Activated CD4-positive, alpha-beta T cell treated with anti-CD3 and anti-CD28 coated beads, Interleukin-2, amount 50 U/mL, for 1 hour (primary cell): ENCODE results near the gene OTOS.

ENCODE experiments used
- DNase-seq: peaks from one replicate; pipeline ENCODE4 v3.0.0-alpha.2; 2020

The OTOS gene

DNA sequence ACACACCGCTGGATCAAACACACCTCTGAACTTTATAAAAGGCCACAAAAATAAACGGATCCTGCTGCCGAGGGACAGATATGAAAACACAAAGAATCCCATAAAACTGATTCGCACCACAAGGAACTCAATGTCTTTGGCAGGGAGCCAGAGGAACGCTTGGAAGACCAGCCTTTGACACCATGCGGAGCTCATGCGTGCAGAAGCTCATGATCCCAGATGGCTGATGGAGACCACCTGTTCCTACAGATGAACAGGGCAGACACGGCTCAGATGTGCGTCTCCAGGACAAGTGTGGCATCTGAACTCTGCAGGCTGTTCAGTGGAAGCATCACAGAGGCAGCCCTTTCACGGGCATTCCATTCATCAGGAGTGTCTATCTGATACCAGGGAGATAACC lies 29.2 kb downstream of the OTOS start:
- DNase-seq: no peak

DNA sequence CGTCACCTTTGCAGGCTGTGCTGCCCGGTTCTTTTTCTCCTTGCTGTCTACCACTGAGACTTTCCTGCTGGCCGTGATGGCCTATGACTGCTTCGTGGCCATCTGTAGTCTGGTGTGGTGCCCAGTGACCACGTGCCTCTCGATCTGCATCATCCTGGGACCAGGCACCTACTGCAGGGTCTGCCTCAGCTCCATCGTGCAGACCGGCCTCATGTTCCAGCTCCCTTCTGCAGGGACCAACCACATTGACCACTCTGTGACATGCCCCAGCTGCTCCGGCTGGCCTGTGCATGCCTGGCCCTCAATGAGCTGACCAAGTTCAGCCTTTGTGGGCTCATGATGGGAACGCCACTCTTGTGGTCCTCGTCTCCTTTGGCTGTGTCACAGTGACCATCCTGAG lies 31.1 kb downstream of the OTOS start:
- DNase-seq: no peak

DNA sequence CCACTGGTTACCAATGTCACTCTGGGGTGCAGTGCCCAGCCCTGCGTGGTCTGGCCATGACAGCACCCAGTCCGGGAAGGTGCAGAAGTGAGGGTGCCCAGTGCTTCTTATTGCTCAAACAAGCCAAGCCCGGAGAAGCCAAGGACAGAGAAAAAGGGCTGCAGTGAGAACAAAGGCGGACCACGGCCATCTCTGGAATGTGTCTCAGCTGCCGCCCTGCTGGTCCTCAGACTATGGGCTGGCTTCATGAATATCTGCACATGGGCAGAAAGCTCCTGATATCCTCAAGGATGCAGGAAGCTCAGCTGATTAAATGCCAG lies 33.0 kb downstream of the OTOS start:
- DNase-seq: no peak

DNA sequence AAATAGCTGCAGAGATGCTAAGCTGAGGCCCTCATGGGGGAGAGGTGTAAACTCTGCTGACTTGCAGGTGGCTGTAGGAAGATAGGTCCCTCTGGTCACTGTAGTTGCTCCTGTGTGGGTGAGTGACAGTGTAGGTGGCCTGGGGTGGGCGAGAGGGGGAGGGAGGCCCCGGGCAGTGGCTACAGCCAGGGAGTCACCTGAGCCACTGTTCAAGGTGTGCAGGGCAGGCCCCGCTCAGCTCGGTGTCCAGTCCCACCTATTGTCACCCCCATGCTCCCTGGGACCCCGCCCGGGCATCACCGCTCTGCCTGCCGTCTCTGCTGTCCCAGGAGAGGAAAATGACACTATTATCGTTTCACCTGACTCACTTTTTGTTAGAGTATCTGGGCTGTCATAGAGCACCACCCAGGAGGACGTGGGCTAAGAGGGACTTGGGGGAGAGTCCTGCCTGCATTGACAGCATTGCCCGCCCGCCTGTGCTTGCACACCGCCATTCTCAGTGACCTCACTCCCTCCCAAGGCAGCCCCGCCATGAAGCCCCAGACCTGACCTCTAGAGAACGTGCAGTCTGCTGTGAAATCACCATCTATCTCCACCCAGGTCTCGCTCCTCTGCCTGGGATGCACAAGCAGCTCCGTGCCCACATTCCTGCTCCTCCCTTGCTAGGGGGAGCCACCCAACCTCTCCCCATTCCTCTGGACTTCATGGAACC lies 33.5 kb downstream of the OTOS start:
- no peak for DNase-seq

DNA sequence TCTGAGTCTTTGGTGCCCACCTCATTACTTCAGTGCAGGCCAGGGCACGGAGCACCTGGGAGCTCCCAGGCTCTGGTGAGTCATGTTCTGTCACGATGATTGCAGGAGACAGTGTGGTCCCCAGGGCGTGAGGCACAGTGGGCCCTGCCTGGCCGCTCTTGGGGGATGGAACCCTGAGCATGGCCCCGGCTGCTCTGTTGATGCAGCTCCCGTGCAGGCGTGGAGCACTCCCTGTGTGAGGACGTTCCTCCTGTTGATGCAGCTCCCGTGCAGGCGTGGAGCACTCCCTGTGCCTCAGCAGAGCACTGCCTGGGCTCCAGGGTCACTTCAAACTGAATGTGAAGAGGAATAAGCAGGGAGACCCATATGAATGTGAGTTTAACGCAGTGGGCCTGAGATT lies 34.5 kb downstream of the OTOS start:
- DNase-seq: no peak

DNA sequence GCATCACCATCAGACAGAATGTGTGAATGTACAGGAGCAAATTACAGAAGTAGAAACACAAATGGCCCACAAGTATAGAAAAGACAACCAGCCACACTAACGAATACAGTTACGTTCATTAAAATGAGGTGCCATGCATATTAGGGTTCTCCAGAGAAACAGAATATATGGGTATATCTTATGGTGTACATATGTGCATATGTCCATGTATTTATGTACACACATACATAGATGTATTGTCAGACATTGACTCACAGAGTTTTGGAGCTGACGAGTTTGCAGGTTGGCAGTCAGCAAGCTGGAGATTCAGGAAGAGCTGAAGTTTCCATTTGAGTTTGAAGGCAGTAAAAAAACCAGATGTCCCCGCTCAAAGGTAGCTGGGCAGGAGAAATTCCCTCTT lies 37.3 kb downstream of the OTOS start:
- DNase-seq: no peak

DNA sequence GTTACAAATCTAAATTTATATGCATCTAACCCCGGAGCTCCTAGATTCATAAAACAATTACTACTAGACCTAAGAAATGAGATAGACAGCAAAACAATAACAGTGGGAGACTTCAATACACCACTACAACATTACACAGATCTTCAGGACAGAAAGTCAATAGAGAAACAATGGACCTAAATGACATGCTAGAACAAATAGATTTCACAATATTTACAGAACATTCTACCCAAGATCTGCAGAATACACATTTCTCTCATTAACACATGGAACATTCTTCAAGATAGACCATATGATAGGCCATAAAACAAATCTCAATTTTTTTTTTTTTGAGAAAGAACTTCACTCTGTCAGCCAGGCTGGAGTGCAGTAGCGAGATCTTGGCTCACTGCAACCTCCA lies 42.1 kb downstream of the OTOS start:
- no peak for DNase-seq

DNA sequence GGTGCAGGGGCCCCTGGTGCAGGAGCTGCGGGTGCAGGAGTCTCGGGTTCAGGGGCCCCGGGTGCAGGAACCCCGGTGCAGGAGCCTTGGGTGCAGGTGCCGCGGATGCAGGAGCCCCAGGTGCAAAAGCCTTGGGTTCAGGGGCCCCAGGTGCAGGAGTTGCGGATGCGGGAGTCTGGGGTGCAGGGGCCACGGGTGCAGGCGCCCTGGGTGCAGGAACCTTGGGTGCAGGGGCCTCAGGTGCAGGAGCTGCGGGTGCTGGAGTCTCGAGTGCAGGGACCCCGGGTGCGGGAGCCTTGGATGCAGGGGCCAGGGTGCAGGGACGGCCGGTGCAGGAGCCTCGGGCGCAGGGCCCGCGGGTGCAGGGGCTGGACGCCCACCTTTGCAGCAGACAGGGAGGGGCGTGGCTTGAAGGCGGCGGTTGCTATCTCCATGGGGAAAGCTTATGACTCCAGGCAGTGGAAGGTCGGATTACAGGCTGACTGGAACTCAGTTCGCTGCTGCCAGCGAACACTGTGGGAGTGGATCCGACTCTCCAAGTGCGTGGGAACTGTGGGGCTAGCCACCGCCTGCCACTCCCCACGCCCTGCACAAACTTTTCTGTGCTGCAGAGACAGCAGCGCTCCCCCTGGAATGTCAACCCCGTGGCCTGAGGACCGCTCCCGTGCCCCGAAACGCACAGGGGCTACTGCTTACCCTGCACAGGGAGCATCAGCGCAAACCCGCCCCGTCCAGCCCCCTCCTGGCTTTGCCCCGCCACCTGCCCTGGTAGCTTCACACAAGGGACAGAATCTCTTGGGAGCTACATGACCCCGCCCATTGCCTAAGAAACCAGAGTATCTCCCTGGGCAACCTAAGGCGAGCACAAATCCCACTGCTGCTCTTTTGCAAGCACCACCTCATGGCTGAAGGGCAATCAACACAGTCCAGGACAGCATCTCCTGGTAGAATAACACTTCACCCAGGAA lies 44.6 kb downstream of the OTOS start:
- DNase-seq: no peak

DNA sequence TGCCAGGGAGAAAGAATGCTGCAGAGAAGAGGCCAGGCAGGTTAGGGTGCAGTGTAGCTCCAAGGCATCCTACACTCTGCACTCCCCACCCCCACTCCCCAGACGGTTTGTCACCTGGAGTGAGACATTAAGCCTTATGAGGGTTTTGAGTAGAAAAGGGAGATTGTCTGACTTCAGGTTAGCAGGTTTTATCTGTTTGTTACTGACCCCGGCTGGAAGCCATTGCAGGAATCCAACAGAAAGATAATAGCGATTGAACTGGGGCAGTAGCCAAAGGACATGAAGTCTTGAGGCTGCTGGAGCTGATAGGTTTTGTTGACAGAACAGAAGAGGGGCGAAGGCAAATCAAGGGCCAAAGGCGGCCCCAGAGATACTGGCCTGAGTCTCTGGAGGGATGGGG lies 51.2 kb downstream of the OTOS start:
- DNase-seq: no peak
